PC-3 (cell line): ENCODE results near the gene CCL27. TPM values are rescaled to one million over a fixed set of nuclear protein-coding genes. Genes with fewer than 3 reads are reported as not detected.

ENCODE experiments used
- ATAC-seq: fragments of 200-7000 bp; cut with Tn5 transposase; 2 replicates; pipeline ENCODE4 v1.9.1; 2020; ENCODE audit warnings: mild to moderate bottlenecking, moderate library complexity
- BruUV-seq: library from RNA; stranded (reverse); fragments of 400-500 nt; replicated peaks from 2 replicates; lab custom pipeline; 2021; lab: Mats Ljungman, UMichigan
- CTCF ChIA-PET: fragments of 300-600 bp; sonication (Branson Sonifier 250); formaldehyde crosslinking; loops from one replicate; lab custom pipeline; 2022; ENCODE audit warnings: antibody characterized with exemption; lab: Charles Lee
- POLR2A ChIA-PET: fragments of 300-600 bp; sonication (Branson Sonifier 250); formaldehyde crosslinking; loops from one replicate; lab custom pipeline; 2022; ENCODE audit warnings: antibody characterized with exemption; ENCODE audit not compliant: unreplicated experiment; lab: Charles Lee
- DNase-seq: peaks from one replicate; pipeline ENCODE4 v3.0.0-alpha.2; 2015
- H2AFZ ChIP-seq: fragments of 300-600 bp; sonication (generic); 2 replicates; pipeline ENCODE4 v1.6.0; 2016; ENCODE audit warnings: antibody characterized with exemption, low read length
- H3F3A ChIP-seq: fragments of 300-600 bp; sonication (generic); one replicate; pipeline ENCODE4 v1.6.0; 2017; ENCODE audit warnings: antibody characterized with exemption, low read length, control low read depth, mild to moderate bottlenecking; ENCODE audit not compliant: unreplicated experiment
- H3K27ac ChIP-seq: fragments of 300-600 bp; sonication (generic); 2 replicates; pipeline ENCODE4 v1.5.1; 2016; ENCODE audit warnings: mild to moderate bottlenecking, low read length
- H3K27me3 ChIP-seq: fragments of 300-600 bp; sonication (generic); 2 replicates; pipeline ENCODE4 v1.6.1; 2016; ENCODE audit warnings: low read length, mixed read lengths
- H3K36me3 ChIP-seq: fragments of 300-600 bp; sonication (generic); 2 replicates; pipeline ENCODE4 v1.6.1; 2016; ENCODE audit warnings: low read depth, mixed run types, low read length, mixed read lengths
- H3K4me1 ChIP-seq: fragments of 300-600 bp; sonication (generic); 2 replicates; pipeline ENCODE4 v1.5.1; 2016; ENCODE audit warnings: low read length; ENCODE audit not compliant: insufficient read depth
- H3K4me2 ChIP-seq: fragments of 300-600 bp; sonication (generic); 2 replicates; pipeline ENCODE4 v1.6.0; 2016; ENCODE audit warnings: low read length
- H3K4me3 ChIP-seq: fragments of 300-600 bp; sonication (generic); 2 replicates; pipeline ENCODE4 v1.5.1; 2016; ENCODE audit warnings: mild to moderate bottlenecking, low read length, mixed read lengths
- H3K79me2 ChIP-seq: fragments of 300-600 bp; sonication (generic); 2 replicates; pipeline ENCODE4 v1.6.1; 2017; ENCODE audit warnings: low read length, mixed read lengths
- H3K9ac ChIP-seq: fragments of 300-600 bp; sonication (generic); 2 replicates; pipeline ENCODE4 v1.6.0; 2016; ENCODE audit warnings: mild to moderate bottlenecking, low read length
- H3K9me2 ChIP-seq: fragments of 300-600 bp; sonication (generic); replicated peaks from 2 replicates; pipeline ENCODE4 v1.6.1; 2016; ENCODE audit warnings: mixed run types, low read length, mixed read lengths
- H3K9me3 ChIP-seq: fragments of 300-600 bp; sonication (generic); 2 replicates; pipeline ENCODE4 v1.6.1; 2016; ENCODE audit warnings: low read length, mixed read lengths
- H4K20me1 ChIP-seq: fragments of 300-600 bp; sonication (generic); 2 replicates; pipeline ENCODE4 v1.6.1; 2016; ENCODE audit warnings: low read length, mixed read lengths
- CTCF ChIP-seq: fragments of 300-600 bp; sonication (generic); conservative IDR thresholded peaks from 2 replicates; pipeline ENCODE4 v1.5.1; 2017; ENCODE audit warnings: antibody characterized with exemption, low read depth, mild to moderate bottlenecking, low read length
- EZH2 ChIP-seq: fragments of 300-600 bp; sonication (generic); IDR thresholded peaks from one replicate; pipeline ENCODE4 v1.6.1; 2017; ENCODE audit warnings: antibody characterized with exemption, mild to moderate bottlenecking, low read length; ENCODE audit not compliant: unreplicated experiment
- EZH2phosphoT487 ChIP-seq: fragments of 300-600 bp; sonication (generic); IDR thresholded peaks from 2 replicates; pipeline ENCODE4 v1.6.1; 2018; ENCODE audit warnings: mild to moderate bottlenecking, antibody characterized with exemption, low read length, borderline replicate concordance
- intact Hi-C: fragments of 100-400 bp; cut with micrococcal nuclease; formaldehyde crosslinking; loops from 2 replicates; pipeline ENCODE4 v1.9.0; 2023
- total RNA-seq: library from RNA; depleted of rRNA; stranded (reverse); fragments of >200 nt; gene quantifications from 2 replicates; pipeline ENCODE4 v1.2.3, GENCODE V29; 2014

CCL27 gene
- total RNA-seq, 1 experiment from 2014 or later = not detected

GRCh38 chr9:34674440-34674839 is 12.0 kb upstream of the CCL27 start:
- Histone ChIP-seq H3K4me3 (no peak overlapping the region), H3K4me2 (no peak overlapping the region), H3K79me2 (no peaks in the 10 kb centered on the region), H2AFZ (no peak overlapping the region), H3K27me3 (no peaks in the 10 kb centered on the region), H3K9ac (no peak overlapping the region), H3K36me3 (no peaks in the 10 kb centered on the region), H4K20me1 (no peaks in the 10 kb centered on the region), H3K4me1 (no peaks in the 10 kb centered on the region), H3K9me3 (no peaks in the 10 kb centered on the region), H3K27ac (no peak overlapping the region), H3K9me2 (no peaks in the 10 kb centered on the region), H3F3A (no peaks in the 10 kb centered on the region)
- DNase-seq (no peak), ATAC-seq (no peak)
- POLR2A ChIA-PET = no interaction called here
- TF ChIP-seq EZH2phosphoT487 = no peak
- no peak for TF ChIP-seq EZH2
- no peak for TF ChIP-seq CTCF
- intact Hi-C loops = no loop called here
- CTCF ChIA-PET = no interaction called here
- BruUV-seq = no TSS peak

- POLR2A ChIA-PET = interaction anchor here (0.6 kb wide), 1 partner anchor 51 kb away, joined by 3 read pairs; the partner anchor contains the start of gene DCTN3
- no peaks in the 10 kb centered on the region for H3K79me2 ChIP-seq
- no peaks in the 10 kb centered on the region for H3F3A ChIP-seq
- ATAC-seq (no peak), DNase-seq (no peak)
- no peak overlapping the region for H3K4me3 ChIP-seq
- intact Hi-C loops = no loop called here
- no TSS peak for BruUV-seq
- no peak overlapping the region for H3K27ac ChIP-seq
- no peak overlapping the region for H3K4me2 ChIP-seq
- H3K9me3 ChIP-seq = no peaks in the 10 kb centered on the region
- H3K4me1 ChIP-seq = peaks cover under 1% of the 10 kb centered on the region; the same call in 1 of the 2 replicates
- no peak for TF ChIP-seq CTCF
- no peaks in the 10 kb centered on the region for H3K36me3 ChIP-seq
- no peaks in the 10 kb centered on the region for H3K27me3 ChIP-seq
- no peak overlapping the region for H2AFZ ChIP-seq
- CTCF ChIA-PET = no interaction called here
- H3K9ac ChIP-seq = no peak overlapping the region
- H3K9me2 ChIP-seq = no peaks in the 10 kb centered on the region
- no peaks in the 10 kb centered on the region for H4K20me1 ChIP-seq
These were observed 8.8 kb upstream of the CCL27 start for GRCh38 chr9:34671307-34671706.

DNA sequence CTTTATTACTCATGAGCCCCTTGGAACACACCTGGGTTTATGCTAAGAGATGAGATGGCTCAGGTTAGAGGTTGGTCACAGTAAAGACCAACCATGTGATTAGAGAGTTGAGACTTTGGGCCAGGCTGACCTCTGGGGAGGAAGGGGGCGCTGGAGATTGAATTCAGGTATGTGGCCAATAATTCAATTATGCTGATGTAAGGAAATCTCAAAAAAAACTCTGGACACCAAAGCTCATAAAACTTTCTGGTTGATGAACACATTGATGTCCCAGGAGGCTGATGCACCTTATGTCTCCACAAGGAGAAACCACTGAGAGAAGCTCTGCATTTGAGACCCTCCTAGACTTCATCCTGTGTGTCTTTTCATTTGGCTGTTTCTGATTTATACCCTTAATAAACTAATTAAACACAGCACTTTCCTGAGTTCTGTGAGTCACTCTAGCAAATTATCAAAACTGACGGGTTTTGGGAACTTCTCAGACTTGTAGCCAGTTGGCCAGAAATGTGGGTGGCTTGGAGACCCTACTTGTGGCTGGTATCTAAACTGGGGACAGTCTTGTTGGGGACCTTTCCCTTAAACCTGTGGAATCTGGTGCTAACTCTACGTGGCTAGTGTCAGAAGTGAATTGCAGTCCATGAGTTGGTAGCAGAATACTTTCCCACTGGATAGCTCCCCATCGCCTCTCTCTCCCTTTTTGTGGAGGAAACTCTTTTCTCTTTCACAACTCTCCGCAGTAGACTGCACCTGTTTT is 7.5 kb upstream of the CCL27 start:
- DNase-seq (no peak), ATAC-seq (no peak)
- no peaks in the 10 kb centered on the region for H3K9me2 ChIP-seq
- TF ChIP-seq CTCF (no peak), EZH2phosphoT487 (no peak), EZH2 (no peak)
- no peaks in the 10 kb centered on the region for H3K27me3 ChIP-seq
- no peak overlapping the region for H3K4me2 ChIP-seq
- peaks cover 3% of the 10 kb centered on the region for H3K4me1 ChIP-seq
- H3F3A ChIP-seq = no peaks in the 10 kb centered on the region
- intact Hi-C loops = no loop called here
- H2AFZ ChIP-seq = no peak overlapping the region
- H3K79me2 ChIP-seq = no peaks in the 10 kb centered on the region
- H3K36me3 ChIP-seq = no peaks in the 10 kb centered on the region
- POLR2A ChIA-PET = no interaction called here
- no peak overlapping the region for H3K9ac ChIP-seq
- no TSS peak for BruUV-seq
- H3K9me3 ChIP-seq = no peaks in the 10 kb centered on the region
- no peak overlapping the region for H3K27ac ChIP-seq
- H3K4me3 ChIP-seq = no peak overlapping the region
- no peaks in the 10 kb centered on the region for H4K20me1 ChIP-seq
- CTCF ChIA-PET = no interaction called here
